Spinal cord (tissue), 10 donors: ENCODE measurements around the gene RAB3A. TPM values are rescaled to one million over a fixed set of nuclear protein-coding genes. Genes with fewer than 3 reads are reported as not detected.

ENCODE experiments used
- DNase-seq, 6 donors: peaks; one replicate each; pipeline versions ENCODE4 v3.0.0 to v3.0.0-alpha.2; 2013 to 2015; ENCODE audit warnings: low spot score in 6 of 6, low read depth in 4 of 6
- H3K27ac ChIP-seq: one replicate; pipeline ENCODE4 v1.5.1; 2013; ENCODE audit warnings: low read depth, low read length, control low read depth
- H3K27me3 ChIP-seq: one replicate; pipeline ENCODE4 v1.6.1; 2013; ENCODE audit warnings: low read length; ENCODE audit not compliant: control insufficient read depth, insufficient read depth
- H3K36me3 ChIP-seq: one replicate; pipeline ENCODE4 v1.6.1; 2013; ENCODE audit warnings: low read length; ENCODE audit not compliant: control insufficient read depth, insufficient read depth
- H3K4me1 ChIP-seq: one replicate; pipeline ENCODE4 v1.6.1; 2013; ENCODE audit warnings: low read length; ENCODE audit not compliant: control insufficient read depth, insufficient read depth
- H3K4me3 ChIP-seq: one replicate; pipeline ENCODE4 v1.5.1; 2013; ENCODE audit warnings: low read depth, low read length, control low read depth
- H3K9me3 ChIP-seq: one replicate; pipeline ENCODE4 v1.6.1; 2013; ENCODE audit warnings: low read length; ENCODE audit not compliant: control insufficient read depth, insufficient read depth
- WGBS: methylation state at CpG from one replicate; pipeline ENCODE4 v1.1.5; 2013; ENCODE audit warnings: missing lambda C conversion rate; ENCODE audit not compliant: insufficient coverage; 5-methylcytosine and 5-hydroxymethylcytosine counted together
- polyA plus RNA-seq, 2 donors: library from polyadenylated mRNA; unstranded; fragments of 120-200 nt; gene quantifications; one replicate each; pipeline ENCODE4 v1.2.1, GENCODE V29; 2013; ENCODE audit not compliant: insufficient read length in 2 of 2
- total RNA-seq, 2 donors: library from RNA; depleted of rRNA in 1 of 2; stranded (reverse); fragments of 120-200 nt in 1 of 2; fragments of >200 nt in 1 of 2; gene quantifications; one replicate each; pipeline versions ENCODE4 v1.2.3 to v1.2.4, GENCODE V29; 2013 to 2014
- donor health status: healthy.

RAB3A gene
- total and polyA plus RNA-seq, 4 donors, result 26.7 to 342 (median 211) TPM

DNA sequence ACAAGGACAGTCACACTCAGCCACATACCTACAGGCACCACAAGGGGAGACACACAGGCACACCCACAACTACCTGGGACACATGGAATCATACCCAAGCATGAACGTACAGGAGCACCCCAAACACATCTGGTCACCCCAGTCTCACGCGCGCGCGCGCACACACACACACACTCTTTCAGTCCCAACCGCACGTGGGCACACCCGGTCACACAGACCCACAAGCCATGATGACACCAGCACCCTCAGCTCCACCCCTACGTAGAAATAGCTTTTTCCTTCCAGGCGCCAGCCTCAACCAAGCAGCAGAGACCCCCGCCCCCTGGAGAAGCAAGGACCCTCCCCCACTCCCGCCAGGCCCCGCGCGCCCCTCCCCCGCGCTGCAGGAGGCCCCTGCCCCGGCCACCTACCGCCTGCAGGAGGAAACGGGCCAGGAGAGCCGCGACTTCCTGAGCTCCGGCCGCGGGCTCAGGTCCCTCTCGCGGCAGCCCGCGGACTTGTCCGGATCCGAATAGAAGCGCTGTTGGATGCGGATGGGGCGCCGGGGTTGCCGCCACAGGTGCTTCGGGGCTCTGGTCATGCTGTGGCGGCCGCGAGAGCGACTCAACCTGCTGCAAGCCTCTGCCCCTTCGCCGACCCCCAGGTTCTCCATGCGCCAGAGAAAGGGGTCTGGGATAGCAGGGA lies 28.8 kb upstream of the RAB3A start:
- Histone ChIP-seq H3K27ac (no peak overlapping the region), H3K9me3 (no peaks in the 10 kb centered on the region), H3K4me3 (peak overlapping the region; percentile 16), H3K27me3 (peaks cover 29% of the 10 kb centered on the region), H3K36me3 (no peaks in the 10 kb centered on the region), H3K4me1 (peaks cover 19% of the 10 kb centered on the region)
- under 1% methylated on average over 43 of the region's 46 CpGs for WGBS
- DNase-seq, result peak in 3 of 6 donors; percentile 35 to 89 (median 42)

GRCh38 chr19:18231775-18232174 lies 27.9 kb upstream of the RAB3A start:
- Histone ChIP-seq H3K36me3 (no peaks in the 10 kb centered on the region), H3K4me1 (peaks cover 19% of the 10 kb centered on the region), H3K27ac (no peak overlapping the region), H3K9me3 (no peaks in the 10 kb centered on the region), H3K27me3 (peaks cover 33% of the 10 kb centered on the region), H3K4me3 (no peak overlapping the region)
- no CpG with 5 or more reads among the region's 4 CpGs for WGBS
- DNase-seq, result no peak

DNA sequence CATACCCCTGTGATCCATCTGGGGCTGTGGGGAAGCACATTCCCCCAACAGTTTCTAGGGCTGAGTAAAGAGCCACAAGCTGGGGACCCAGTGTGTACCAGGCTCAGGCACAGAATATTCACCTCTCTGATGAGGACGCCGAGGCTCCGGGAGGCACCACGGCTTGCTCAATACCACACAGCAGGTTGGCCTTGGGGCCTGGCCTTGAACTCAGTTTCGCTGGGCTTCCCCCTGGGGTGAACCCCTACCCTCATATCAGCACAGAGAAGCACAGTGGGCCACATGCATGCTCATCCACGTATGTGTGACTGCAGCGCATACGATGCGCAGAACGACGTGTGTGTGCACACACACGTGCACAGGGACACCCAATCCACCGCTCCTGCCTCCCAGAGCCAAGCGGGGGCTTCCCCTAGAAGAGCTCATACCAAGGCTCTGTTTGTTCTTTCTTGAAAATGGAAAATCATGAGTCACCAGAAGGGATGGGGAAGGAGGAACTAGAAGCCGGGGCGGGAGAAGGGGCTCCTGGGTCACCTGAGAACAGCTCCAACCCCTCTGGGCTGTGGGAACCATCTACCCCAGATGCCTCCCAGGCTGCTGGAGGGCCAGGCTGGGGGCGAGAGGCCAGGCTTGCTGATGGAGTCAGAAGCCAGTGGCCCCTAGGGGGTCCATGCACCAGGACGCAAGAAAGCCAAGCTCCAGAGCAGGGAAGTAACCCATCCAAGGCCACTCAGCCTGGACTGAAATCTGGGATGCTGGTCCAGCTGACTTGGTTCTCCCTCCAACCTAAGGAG lies 27.3 kb upstream of the RAB3A start:
- Histone ChIP-seq H3K36me3 (no peaks in the 10 kb centered on the region), H3K4me3 (no peak overlapping the region), H3K9me3 (no peaks in the 10 kb centered on the region), H3K4me1 (peaks cover 19% of the 10 kb centered on the region), H3K27ac (no peak overlapping the region), H3K27me3 (peaks cover 37% of the 10 kb centered on the region)
- no peak for DNase-seq
- 64% methylated on average over 17 of the region's 18 CpGs for WGBS

- no peak overlapping the region for H3K27ac ChIP-seq
- H3K4me1 ChIP-seq, result peaks cover 31% of the 10 kb centered on the region
- peaks cover 49% of the 10 kb centered on the region for H3K27me3 ChIP-seq
These were observed 26.1 kb upstream of the RAB3A start for GRCh38 chr19:18229915-18230314.

DNA sequence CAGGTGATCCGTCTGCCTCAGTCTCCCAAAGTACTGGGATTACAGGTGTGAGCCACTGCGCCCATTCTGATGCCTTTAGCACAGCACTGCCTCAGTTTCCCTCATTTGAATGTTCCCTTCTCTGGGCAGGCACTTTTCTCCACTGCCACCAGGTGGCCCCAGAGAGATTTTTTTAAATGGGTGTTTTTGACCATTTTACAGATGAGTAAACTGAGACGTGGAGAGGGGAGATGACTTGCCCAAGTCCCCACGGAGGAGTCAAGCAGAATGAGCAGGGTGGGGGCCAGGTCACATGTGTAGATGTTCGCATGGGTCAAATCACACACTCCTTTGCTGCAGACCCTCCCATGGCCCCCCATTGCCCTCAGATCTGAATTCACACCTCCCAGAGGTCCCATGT lies 25.6 kb upstream of the RAB3A start:
- Histone ChIP-seq H3K9me3 (no peaks in the 10 kb centered on the region), H3K27ac (no peak overlapping the region), H3K4me3 (no peak overlapping the region), H3K36me3 (no peaks in the 10 kb centered on the region), H3K27me3 (peaks cover 53% of the 10 kb centered on the region), H3K4me1 (peaks cover 36% of the 10 kb centered on the region)
- 78% methylated on average over 5 of the region's 5 CpGs for WGBS
- DNase-seq, result no peak

More at GRCh38 chr19:18229915-18230314, 26.1 kb upstream of the RAB3A start:
- H3K4me3 ChIP-seq, result no peak overlapping the region
- no peaks in the 10 kb centered on the region for H3K36me3 ChIP-seq
- DNase-seq, result no peak
- 86% methylated on average over 3 of the region's 4 CpGs for WGBS
- H3K9me3 ChIP-seq, result no peaks in the 10 kb centered on the region

DNA sequence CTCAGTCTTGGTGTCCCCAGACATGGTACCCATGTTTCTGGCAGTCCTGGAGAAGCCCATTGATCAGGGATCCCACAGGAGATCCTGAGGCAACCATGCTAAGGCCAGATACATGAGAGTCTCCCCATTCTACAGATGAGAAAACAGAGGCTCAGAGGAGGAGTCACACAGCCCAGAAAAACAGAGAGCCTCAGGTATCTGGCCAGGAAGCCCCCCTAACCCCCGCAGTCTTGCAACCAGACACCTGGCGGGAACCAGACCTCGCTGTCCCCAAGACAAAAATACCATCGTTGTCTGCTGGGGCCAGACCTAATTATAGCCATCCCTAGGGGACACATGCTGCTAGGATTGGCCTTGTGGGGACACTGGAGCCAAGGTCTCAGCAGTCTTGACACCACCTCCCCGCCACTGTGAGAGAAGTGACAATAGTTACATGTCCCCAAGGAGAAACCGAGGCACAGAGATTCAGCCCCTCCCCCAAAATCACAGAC lies 24.0 kb upstream of the RAB3A start:
- peaks cover 31% of the 10 kb centered on the region for H3K4me1 ChIP-seq
- 71% methylated on average over 4 of the region's 6 CpGs for WGBS
- H3K4me3 ChIP-seq, result no peak overlapping the region
- no peak for DNase-seq
- no peaks in the 10 kb centered on the region for H3K36me3 ChIP-seq
- no peak overlapping the region for H3K27ac ChIP-seq
- H3K9me3 ChIP-seq, result no peaks in the 10 kb centered on the region
- peaks cover 48% of the 10 kb centered on the region for H3K27me3 ChIP-seq

DNA sequence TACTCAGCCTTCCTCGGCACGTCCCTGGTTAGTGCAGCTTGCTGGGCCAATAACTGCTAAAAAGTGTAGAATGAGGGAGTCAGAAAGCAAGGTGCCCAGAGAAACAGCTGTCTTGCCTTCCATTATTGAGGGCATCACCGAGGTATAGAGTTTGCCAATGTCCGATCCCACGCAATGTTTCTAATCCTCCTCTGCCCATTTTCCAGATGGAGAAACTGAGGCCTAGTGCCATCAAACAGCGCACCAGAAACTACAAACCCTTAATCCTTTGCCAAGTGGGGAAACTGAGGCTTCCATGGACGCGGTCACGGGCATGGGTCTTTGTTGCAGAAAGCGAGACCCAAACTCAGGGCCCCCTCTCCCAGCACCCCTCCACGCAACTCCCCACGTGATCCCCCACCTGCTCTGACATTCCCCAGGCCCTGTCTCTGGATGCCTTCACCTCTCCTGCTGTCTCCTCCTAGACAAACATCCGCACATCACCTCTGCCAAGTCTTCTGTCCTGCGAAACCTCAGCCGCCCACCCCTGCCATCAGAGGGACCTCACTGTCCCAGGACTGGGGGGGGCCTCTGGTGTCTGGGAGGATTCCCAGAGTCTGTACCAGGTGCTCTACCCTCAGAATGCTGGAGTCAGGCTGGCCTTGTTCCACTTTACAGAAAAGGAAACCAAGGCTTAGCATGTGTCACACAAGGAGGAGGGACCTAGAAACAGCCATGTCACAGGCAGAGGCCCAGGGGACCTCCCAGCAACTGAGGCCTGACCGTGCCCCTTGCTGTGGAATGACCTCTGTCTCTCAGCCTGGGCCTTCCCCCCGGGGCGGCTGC lies 23.3 kb upstream of the RAB3A start:
- DNase-seq, result no peak
- no peak overlapping the region for H3K4me3 ChIP-seq
- no peaks in the 10 kb centered on the region for H3K9me3 ChIP-seq
- peaks cover 26% of the 10 kb centered on the region for H3K4me1 ChIP-seq
- no peak overlapping the region for H3K27ac ChIP-seq
- peaks cover 43% of the 10 kb centered on the region for H3K27me3 ChIP-seq
- no peaks in the 10 kb centered on the region for H3K36me3 ChIP-seq
- 77% methylated on average over 13 of the region's 18 CpGs for WGBS

DNA sequence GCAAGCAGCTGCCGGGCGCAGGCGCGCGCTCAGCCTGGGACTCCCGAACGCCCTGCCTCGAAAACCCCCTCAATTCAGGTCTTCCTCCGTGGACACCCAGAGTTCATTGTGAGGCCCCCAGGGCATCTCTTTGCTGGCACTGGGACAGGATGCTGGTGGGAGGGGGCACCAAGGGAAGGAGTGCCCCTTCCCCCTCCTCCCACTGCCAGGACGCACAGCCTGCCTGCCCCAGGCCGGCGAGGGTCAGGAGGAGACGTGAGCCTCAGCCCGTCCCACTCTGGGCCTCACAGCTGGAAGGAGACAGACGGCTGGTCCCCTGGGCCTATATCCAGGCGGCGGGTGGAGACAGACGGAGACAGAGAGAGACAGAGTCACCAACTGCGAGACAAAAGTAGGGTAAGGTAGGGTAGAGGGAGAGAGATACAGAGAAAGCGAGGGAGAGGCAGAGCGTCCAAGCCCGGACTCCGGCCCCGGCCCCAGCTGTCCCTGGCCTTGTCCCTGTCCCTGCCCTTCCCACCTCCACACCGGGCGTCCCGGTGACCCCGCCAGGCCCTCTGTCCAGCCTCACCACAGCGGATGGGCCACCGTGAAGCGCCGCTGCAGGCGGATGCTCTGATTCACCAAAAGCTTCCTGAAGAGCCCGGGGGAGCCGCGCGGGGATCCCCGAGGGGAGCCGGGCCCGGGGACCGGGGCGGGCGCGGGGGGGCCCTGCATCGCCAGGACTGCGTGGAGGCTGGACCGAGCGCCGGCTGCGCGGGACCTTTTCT lies 22.0 kb upstream of the RAB3A start, which contains the start of gene PDE4C:
TSS of gene PDE4C (minus strand) at position 737 of the 767 bp plus-strand sequence. CDS start at position 714, 23 bp downstream.
- no peaks in the 10 kb centered on the region for H3K9me3 ChIP-seq
- WGBS, result 4% methylated on average over 49 of the region's 51 CpGs
- H3K36me3 ChIP-seq, result no peaks in the 10 kb centered on the region
- H3K4me1 ChIP-seq, result peaks cover 26% of the 10 kb centered on the region
- peak in 1 of 6 donors; percentile 20 for DNase-seq
- H3K4me3 ChIP-seq, result no peak within 1 kb of the TSS
- peaks cover 41% of the 10 kb centered on the region for H3K27me3 ChIP-seq
- no peak within 1 kb of the TSS for H3K27ac ChIP-seq

- Histone ChIP-seq H3K27ac (no peak overlapping the region), H3K4me1 (peaks cover 26% of the 10 kb centered on the region), H3K9me3 (no peaks in the 10 kb centered on the region), H3K4me3 (no peak overlapping the region), H3K36me3 (no peaks in the 10 kb centered on the region), H3K27me3 (peaks cover 44% of the 10 kb centered on the region)
- WGBS, result 8% methylated on average over 16 of the region's 16 CpGs
- DNase-seq, result no peak
These were observed 21.5 kb upstream of the RAB3A start for GRCh38 chr19:18225355-18225701.
